GM19328 (cell line): ENCODE measurements around the gene KRT40.

ENCODE experiments used
- ATAC-seq: cut with Tn5 transposase; IDR thresholded peaks from one replicate; pipeline ENCODE4 v1.9.1; 2021; ENCODE audit warnings: mild to moderate bottlenecking, moderate library complexity; ENCODE audit not compliant: unreplicated experiment

KRT40 gene

GRCh38 chr17:40997361-40997760 lies 13.2 kb upstream of the KRT40 start:
- ATAC-seq, result no peak

GRCh38 chr17:40996829-40997228 lies 12.7 kb upstream of the KRT40 start:
- no peak for ATAC-seq

- no peak for ATAC-seq
These were observed 11.0 kb upstream of the KRT40 start for GRCh38 chr17:40995116-40995515.

- no peak for ATAC-seq
These were observed 9.7 kb upstream of the KRT40 start, which contains the start of gene KRTAP3-3 for GRCh38 chr17:40993839-40994238. Gene KRTAP3-3, minus strand, starts transcription at chr17:40994164. Its CDS starts 67 bp downstream, at chr17:40994097.

GRCh38 chr17:40993084-40993483 lies 9.0 kb upstream of the KRT40 start:
- ATAC-seq, result no peak

GRCh38 chr17:40992666-40993065 lies 8.5 kb upstream of the KRT40 start:
- ATAC-seq, result no peak

GRCh38 chr17:40986920-40987319 lies 2.8 kb upstream of the KRT40 start:
- no peak for ATAC-seq

GRCh38 chr17:40981115-40981514 lies 3.0 kb downstream of the KRT40 start:
- no peak for ATAC-seq

- ATAC-seq, result no peak
These were observed 3.5 kb downstream of the KRT40 start for GRCh38 chr17:40980596-40980995.

- ATAC-seq, result no peak
These were observed 4.0 kb downstream of the KRT40 start for GRCh38 chr17:40980117-40980516.

- ATAC-seq, result no peak
These were observed 5.5 kb downstream of the KRT40 start for GRCh38 chr17:40978575-40979151.

GRCh38 chr17:40975516-40975915 lies 8.6 kb downstream of the KRT40 start:
- ATAC-seq, result no peak

GRCh38 chr17:40974366-40974765 lies 9.8 kb downstream of the KRT40 start:
- no peak for ATAC-seq

- no peak for ATAC-seq
These were observed 16.5 kb downstream of the KRT40 start for GRCh38 chr17:40967582-40967981.

- no peak for ATAC-seq
These were observed 17.3 kb downstream of the KRT40 start, which contains the start of gene KRT39 for GRCh38 chr17:40966848-40967247. Gene KRT39, minus strand, starts transcription at chr17:40966948. Its CDS starts 92 bp downstream, at chr17:40966856.

GRCh38 chr17:40963838-40964237 lies 20.3 kb downstream of the KRT40 start:
- ATAC-seq, result no peak

- no peak for ATAC-seq
These were observed 22.0 kb downstream of the KRT40 start for GRCh38 chr17:40962059-40962561.

- no peak for ATAC-seq
These were observed 22.5 kb downstream of the KRT40 start for GRCh38 chr17:40961591-40961990.

GRCh38 chr17:40960144-40960543 lies 24.0 kb downstream of the KRT40 start:
- ATAC-seq, result no peak

- no peak for ATAC-seq
These were observed 25.8 kb downstream of the KRT40 start for GRCh38 chr17:40958086-40958953.

- no peak for ATAC-seq
These were observed 27.5 kb downstream of the KRT40 start for GRCh38 chr17:40956401-40957254.
